ENCODE measurements around the gene TMIGD3.

Gene TMIGD3

GRCh38 chr1:111540928-111541327 is 37.5 kb upstream of the TMIGD3 start:
- no peaks in the 10 kb centered on the region for H3K36me3 ChIP-seq (ENCODE audit: insufficient read depth, insufficient read length, low read length)
- H3K4me1 ChIP-seq (ENCODE audit: insufficient read depth, insufficient read length) = peaks cover 3% of the 10 kb centered on the region
- H3K9me3 ChIP-seq (ENCODE audit: insufficient read depth, low read length) = peaks cover 19% of the 10 kb centered on the region
- H3K4me3 ChIP-seq (ENCODE audit: insufficient read length, low read depth) = no peak overlapping the region
- H3K27me3 ChIP-seq (ENCODE audit: insufficient read depth, insufficient read length) = no peaks in the 10 kb centered on the region
- TF ChIP-seq YY1 (IDR thresholded peaks at IDR 0.05; ENCODE audit: insufficient read depth, insufficient read length) (no peak), SUZ12 (IDR thresholded peaks at IDR 0.05; ENCODE audit: extremely low read depth, insufficient read depth, insufficient read length) (no peak), ZNF274 (IDR thresholded peaks at IDR 0.05; ENCODE audit: low read depth, low read length) (no peak)
- DNase-seq (ENCODE audit: low read depth, low spot score) = no peak
- H3K9ac ChIP-seq (ENCODE audit: insufficient read length, low read depth) = no peak overlapping the region

- no peak overlapping the region for H3K4me3 ChIP-seq (ENCODE audit: insufficient read length, low read depth)
- H3K4me1 ChIP-seq (ENCODE audit: insufficient read depth, insufficient read length) = peaks cover 3% of the 10 kb centered on the region
- H3K9me3 ChIP-seq (ENCODE audit: insufficient read depth, low read length) = peaks cover 19% of the 10 kb centered on the region
- H3K9ac ChIP-seq (ENCODE audit: insufficient read length, low read depth) = no peak overlapping the region
- DNase-seq (ENCODE audit: low read depth, low spot score) = peak; percentile 25
- H3K27me3 ChIP-seq (ENCODE audit: insufficient read depth, insufficient read length) = no peaks in the 10 kb centered on the region
- H3K36me3 ChIP-seq (ENCODE audit: insufficient read depth, insufficient read length, low read length) = no peaks in the 10 kb centered on the region
- TF ChIP-seq YY1 (IDR thresholded peaks at IDR 0.05; ENCODE audit: insufficient read depth, insufficient read length) = no peak
- TF ChIP-seq SUZ12 (IDR thresholded peaks at IDR 0.05; ENCODE audit: extremely low read depth, insufficient read depth, insufficient read length) = no peak
- no peak for TF ChIP-seq ZNF274 (IDR thresholded peaks at IDR 0.05; ENCODE audit: low read depth, low read length)
These were observed 35.1 kb upstream of the TMIGD3 start for GRCh38 chr1:111538343-111539025.

GRCh38 chr1:111535256-111536191 is 32.1 kb upstream of the TMIGD3 start:
- no peak for DNase-seq (ENCODE audit: low read depth, low spot score)
- TF ChIP-seq ZNF274 (IDR thresholded peaks at IDR 0.05; ENCODE audit: low read depth, low read length) (no peak), YY1 (IDR thresholded peaks at IDR 0.05; ENCODE audit: insufficient read depth, insufficient read length) (no peak)
- no peaks in the 10 kb centered on the region for H3K4me1 ChIP-seq (ENCODE audit: insufficient read depth, insufficient read length)

GRCh38 chr1:111520053-111520452 is 16.6 kb upstream of the TMIGD3 start:
- H3K36me3 ChIP-seq (ENCODE audit: insufficient read depth, insufficient read length, low read length) = no peaks in the 10 kb centered on the region
- H3K9me3 ChIP-seq (ENCODE audit: insufficient read depth, low read length) = no peaks in the 10 kb centered on the region
- no peak overlapping the region for H3K9ac ChIP-seq (ENCODE audit: insufficient read length, low read depth)
- no peaks in the 10 kb centered on the region for H3K4me1 ChIP-seq (ENCODE audit: insufficient read depth, insufficient read length)
- peaks cover 9% of the 10 kb centered on the region for H3K27me3 ChIP-seq (ENCODE audit: insufficient read depth, insufficient read length)
- DNase-seq (ENCODE audit: low read depth, low spot score) = no peak
- TF ChIP-seq SUZ12 (IDR thresholded peaks at IDR 0.05; ENCODE audit: extremely low read depth, insufficient read depth, insufficient read length) = no peak
- TF ChIP-seq YY1 (IDR thresholded peaks at IDR 0.05; ENCODE audit: insufficient read depth, insufficient read length) = no peak
- no peak for TF ChIP-seq ZNF274 (IDR thresholded peaks at IDR 0.05; ENCODE audit: low read depth, low read length)
- H3K4me3 ChIP-seq (ENCODE audit: insufficient read length, low read depth) = no peak overlapping the region

More at GRCh38 chr1:111535256-111536191, 32.1 kb upstream of the TMIGD3 start:
- Histone ChIP-seq H3K9me3 (ENCODE audit: insufficient read depth, low read length) (peaks cover 13% of the 10 kb centered on the region; the same call in 1 of the 2 replicates), H3K9ac (ENCODE audit: insufficient read length, low read depth) (no peak overlapping the region), H3K4me3 (ENCODE audit: insufficient read length, low read depth) (no peak overlapping the region), H3K27me3 (ENCODE audit: insufficient read depth, insufficient read length) (no peaks in the 10 kb centered on the region), H3K36me3 (ENCODE audit: insufficient read depth, insufficient read length, low read length) (no peaks in the 10 kb centered on the region)

GRCh38 chr1:111517469-111518225 is 14.2 kb upstream of the TMIGD3 start:
- Histone ChIP-seq H3K4me3 (ENCODE audit: insufficient read length, low read depth) (no peak overlapping the region), H3K9me3 (ENCODE audit: insufficient read depth, low read length) (no peaks in the 10 kb centered on the region), H3K9ac (ENCODE audit: insufficient read length, low read depth) (no peak overlapping the region), H3K4me1 (ENCODE audit: insufficient read depth, insufficient read length) (no peaks in the 10 kb centered on the region), H3K27me3 (ENCODE audit: insufficient read depth, insufficient read length) (peaks cover 15% of the 10 kb centered on the region), H3K36me3 (ENCODE audit: insufficient read depth, insufficient read length, low read length) (no peaks in the 10 kb centered on the region)
- TF ChIP-seq SUZ12 (IDR thresholded peaks at IDR 0.05; ENCODE audit: extremely low read depth, insufficient read depth, insufficient read length) (no peak), ZNF274 (IDR thresholded peaks at IDR 0.05; ENCODE audit: low read depth, low read length) (no peak), YY1 (IDR thresholded peaks at IDR 0.05; ENCODE audit: insufficient read depth, insufficient read length) (no peak)
- DNase-seq (ENCODE audit: low read depth, low spot score) = no peak

- Histone ChIP-seq H3K9ac (ENCODE audit: insufficient read length, low read depth) (peak overlapping the region; percentile 65), H3K36me3 (ENCODE audit: insufficient read depth, insufficient read length, low read length) (no peaks in the 10 kb centered on the region), H3K9me3 (ENCODE audit: insufficient read depth, low read length) (no peaks in the 10 kb centered on the region), H3K4me3 (ENCODE audit: insufficient read length, low read depth) (peak overlapping the region; percentile 19), H3K27me3 (ENCODE audit: insufficient read depth, insufficient read length) (peaks cover 15% of the 10 kb centered on the region), H3K4me1 (ENCODE audit: insufficient read depth, insufficient read length) (no peaks in the 10 kb centered on the region)
- TF ChIP-seq SUZ12 (IDR thresholded peaks at IDR 0.05; ENCODE audit: extremely low read depth, insufficient read depth, insufficient read length) (no peak), ZNF274 (IDR thresholded peaks at IDR 0.05; ENCODE audit: low read depth, low read length) (no peak), YY1 (IDR thresholded peaks at IDR 0.05; ENCODE audit: insufficient read depth, insufficient read length) (no peak)
- DNase-seq (ENCODE audit: low read depth, low spot score) = peak; percentile 40
These were observed 12.6 kb upstream of the TMIGD3 start for GRCh38 chr1:111516005-111516535.

All from NT2/D1 (cell line).